Right lobe of liver (tissue), 6 donors: ENCODE measurements around the gene NPR3. TPM values are rescaled to one million over a fixed set of nuclear protein-coding genes. Genes with fewer than 3 reads are reported as not detected.

ENCODE experiments used
- ATAC-seq, 4 donors: fragments of 200-7000 bp; cut with Tn5 transposase; one replicate each; pipeline ENCODE4 v1.9.1; 2020; ENCODE audit warnings: mild to moderate bottlenecking in 4 of 4, moderate library complexity in 4 of 4
- DNase-seq, 3 donors: peaks; one replicate each; pipeline ENCODE4 v3.0.0-alpha.2; 2020
- H3K27ac ChIP-seq, 3 donors: fragments of 200-600 bp; one replicate each; pipeline ENCODE4 v1.8.0; 2022
- H3K27me3 ChIP-seq, 2 donors: fragments of 200-600 bp; one replicate each; pipeline ENCODE4 v1.8.0; 2022
- H3K36me3 ChIP-seq, 4 donors: fragments of 200-600 bp; sonication (generic) in 1 of 4; one replicate each; pipeline versions ENCODE4 v1.5.1 to v1.8.0; 2017 to 2022; ENCODE audit warnings: control low read depth in 1 of 4
- H3K4me1 ChIP-seq, 4 donors: fragments of 200-600 bp; sonication (generic) in 1 of 4; one replicate each; pipeline versions ENCODE4 v1.5.1 to v1.8.0; 2017 to 2022; ENCODE audit warnings: control low read depth in 1 of 4
- H3K4me3 ChIP-seq, 3 donors: fragments of 200-600 bp; one replicate each; pipeline ENCODE4 v1.8.0; 2022
- H3K9me3 ChIP-seq, 4 donors: fragments of 200-600 bp; sonication (generic) in 1 of 4; one replicate each; pipeline versions ENCODE4 v1.5.1 to v1.8.0; 2017 to 2022; ENCODE audit warnings: control low read depth in 1 of 4
- CTCF ChIP-seq, 4 donors: fragments of 200-600 bp in 3 of 4; fragments of 450-650 bp in 1 of 4; IDR thresholded peaks; one replicate each; pipeline versions ENCODE4 v1.5.1 to v1.8.0; 2016 to 2022; ENCODE audit warnings: antibody characterized with exemption in 4 of 4, mild to moderate bottlenecking in 2 of 4
- POLR2A ChIP-seq: fragments of 450-650 bp; IDR thresholded peaks from one replicate; pipeline ENCODE4 v1.6.1; 2017; ENCODE audit warnings: antibody characterized with exemption, mild to moderate bottlenecking
- WGBS: methylation state at CpG from one replicate; pipeline ENCODE4 v1.1.6; 2018; ENCODE audit warnings: low coverage, low lambda C conversion rate; ENCODE audit not compliant: insufficient coverage; ENCODE audit errors: missing lambda C conversion rate; 5-methylcytosine and 5-hydroxymethylcytosine counted together
- intact Hi-C, 2 donors: fragments of 100-400 bp; cut with DNase I; formaldehyde crosslinking; loops; one replicate each; pipeline versions ENCODE4 v1.11.2 to v1.14.1; 2022
- total RNA-seq, 6 experiments: library from RNA; depleted of rRNA in 2 of 6; stranded (reverse); fragments of >200 nt in 2 of 6; fragmentation: NEBNext Ultra II Directional in 3 of 6; extraction: Animal tissue kit (Norgen Biotek cat#: 25700) in 3 of 6; gene quantifications; one replicate each; pipeline versions ENCODE4 v1.1.0 to v1.2.4, GENCODE V29; 2016 to 2023
- donor health status: DM: no; HTN: yes; CAD: no.
- donor health status: DM: no; HTN: no; CAD: no.
- donor health status: DM: no; HTN: no; CAD: no.
- donor health status: DM: no; HTN: yes; CAD: no.
- donor health status: DM: no; HTN: yes; CAD: no.

NPR3 gene
- total RNA-seq, 6 experiments from 2014 or later: 0.98 to 3.2 (median 2.4) TPM

DNA sequence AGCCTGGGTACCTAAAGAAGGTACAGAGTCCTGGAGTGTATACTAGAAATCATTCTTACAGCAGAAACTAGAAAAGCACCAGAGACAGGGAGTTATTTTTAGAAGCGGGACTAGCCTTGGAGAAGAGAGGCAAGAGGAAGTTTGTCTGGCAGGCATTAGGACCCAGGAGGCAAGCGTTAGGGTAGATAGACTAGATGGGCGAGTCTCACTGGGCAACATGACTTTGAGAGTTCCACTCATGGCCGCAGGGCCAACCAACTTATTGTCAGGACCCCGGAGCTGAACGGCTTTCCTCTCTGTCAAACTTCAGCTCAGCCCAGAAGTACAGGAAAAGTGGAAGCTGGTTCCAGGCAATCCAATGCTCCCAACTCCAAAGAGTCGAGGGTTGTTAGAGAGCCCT lies 34.1 kb upstream of the NPR3 start:
- intact Hi-C loops: no loop called here
- Histone ChIP-seq H3K36me3 (no peaks in the 10 kb centered on the region), H3K27me3 (no peaks in the 10 kb centered on the region), H3K4me3 (no peak overlapping the region), H3K27ac (no peak overlapping the region), H3K4me1 (no peaks in the 10 kb centered on the region), H3K9me3 (no peaks in the 10 kb centered on the region)
- WGBS: 80% methylated on average over 2 of the region's 7 CpGs
- TF ChIP-seq POLR2A: no peak
- TF ChIP-seq CTCF (IDR thresholded peaks at IDR 0.05): no peak
- DNase-seq: no peak
- no peak for ATAC-seq

GRCh38 chr5:32678472-32678871 lies 32.6 kb upstream of the NPR3 start:
- TF ChIP-seq POLR2A (no peak), CTCF (IDR thresholded peaks at IDR 0.05) (no peak)
- WGBS: 94% methylated on average over 6 of the region's 11 CpGs
- ATAC-seq (no peak), DNase-seq (no peak)
- intact Hi-C loops: no loop called here
- H3K27me3 ChIP-seq: no peaks in the 10 kb centered on the region
- H3K4me3 ChIP-seq: no peak overlapping the region
- no peaks in the 10 kb centered on the region for H3K9me3 ChIP-seq
- H3K36me3 ChIP-seq: no peaks in the 10 kb centered on the region
- no peak overlapping the region for H3K27ac ChIP-seq
- no peaks in the 10 kb centered on the region for H3K4me1 ChIP-seq

DNA sequence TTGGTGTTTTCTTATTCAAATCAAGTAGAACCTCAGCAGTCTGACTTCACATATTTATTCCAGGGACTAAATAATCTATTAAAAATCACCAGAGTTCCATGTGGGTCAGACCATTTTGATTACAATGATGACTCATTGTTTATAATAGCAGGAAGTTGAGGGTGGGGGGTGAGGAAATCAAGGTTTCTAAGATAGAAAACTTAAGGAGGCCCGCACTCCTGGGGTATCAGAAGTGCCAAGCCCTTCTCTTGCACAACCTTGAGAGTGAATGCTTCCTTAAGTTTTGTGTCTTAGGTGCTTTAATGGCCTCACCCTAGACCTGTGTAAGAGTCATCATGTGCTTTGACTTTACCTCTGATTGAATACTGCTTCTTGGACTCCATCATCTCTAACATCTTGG lies 31.9 kb upstream of the NPR3 start:
- H3K36me3 ChIP-seq: no peaks in the 10 kb centered on the region
- WGBS: 77% methylated on average over 1 of the region's 1 CpG
- TF ChIP-seq CTCF (IDR thresholded peaks at IDR 0.05): no peak
- TF ChIP-seq POLR2A: no peak
- DNase-seq (no peak), ATAC-seq (no peak)
- no peaks in the 10 kb centered on the region for H3K4me1 ChIP-seq
- no peak overlapping the region for H3K4me3 ChIP-seq
- H3K27me3 ChIP-seq: no peaks in the 10 kb centered on the region
- no peak overlapping the region for H3K27ac ChIP-seq
- intact Hi-C loops: no loop called here
- no peaks in the 10 kb centered on the region for H3K9me3 ChIP-seq

DNA sequence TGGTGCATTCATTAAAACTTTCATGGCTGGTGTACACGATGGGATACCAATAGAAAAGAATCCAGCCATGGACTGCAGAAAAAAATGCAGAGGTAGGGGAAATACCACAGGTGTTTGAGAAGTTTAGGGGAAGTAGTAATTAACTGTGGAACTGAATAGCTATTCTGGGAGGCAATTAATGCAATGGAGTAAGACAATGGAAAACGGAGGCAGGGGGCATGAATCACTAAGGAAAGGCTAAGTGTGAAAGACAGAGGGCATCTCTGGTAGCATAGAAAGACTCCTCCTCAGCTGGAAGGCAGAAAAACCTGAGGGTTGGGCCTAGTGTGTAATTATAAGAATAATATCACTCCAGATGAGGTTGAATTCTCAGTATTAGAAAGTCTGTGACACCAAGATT lies 30.9 kb upstream of the NPR3 start:
- WGBS: 83% methylated on average over 2 of the region's 2 CpGs

More for the DNA sequence above, 30.9 kb upstream of the NPR3 start:
- Histone ChIP-seq H3K4me1 (no peaks in the 10 kb centered on the region), H3K36me3 (no peaks in the 10 kb centered on the region), H3K27me3 (no peaks in the 10 kb centered on the region), H3K4me3 (no peak overlapping the region), H3K9me3 (no peaks in the 10 kb centered on the region), H3K27ac (no peak overlapping the region)
- DNase-seq: no peak
- no peak for TF ChIP-seq POLR2A
- no peak for TF ChIP-seq CTCF (IDR thresholded peaks at IDR 0.05)
- no peak for ATAC-seq
- intact Hi-C loops: no loop called here
